ENCODE results near the gene RAB12.

The RAB12 gene

DNA sequence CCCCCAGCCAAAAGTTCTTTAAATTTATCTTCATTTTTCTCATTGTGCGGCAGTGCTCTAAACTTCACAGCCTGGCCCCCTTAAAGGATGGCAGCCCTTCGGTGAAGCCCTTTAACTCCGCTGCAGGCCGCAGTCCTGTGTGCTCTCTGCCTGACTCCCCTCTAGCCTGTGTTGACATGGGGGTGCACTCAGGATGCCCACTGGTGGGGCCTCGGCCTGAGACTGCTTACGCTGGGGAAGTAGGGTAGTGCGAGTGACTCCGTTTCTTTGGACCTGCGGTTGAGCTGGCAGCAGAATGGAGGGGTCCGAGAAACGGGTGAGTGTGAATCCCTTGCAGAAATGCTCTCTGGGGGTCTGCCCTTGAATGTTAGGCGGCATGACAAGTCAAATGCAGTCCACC is 5.6 kb downstream of the RAB12 start:
- no peak for DNase-seq (ENCODE audit: low read depth)
- no peak overlapping the region for H3K4me3 ChIP-seq (ENCODE audit: low read depth, low read length)
- TF ChIP-seq, protein P1, sequence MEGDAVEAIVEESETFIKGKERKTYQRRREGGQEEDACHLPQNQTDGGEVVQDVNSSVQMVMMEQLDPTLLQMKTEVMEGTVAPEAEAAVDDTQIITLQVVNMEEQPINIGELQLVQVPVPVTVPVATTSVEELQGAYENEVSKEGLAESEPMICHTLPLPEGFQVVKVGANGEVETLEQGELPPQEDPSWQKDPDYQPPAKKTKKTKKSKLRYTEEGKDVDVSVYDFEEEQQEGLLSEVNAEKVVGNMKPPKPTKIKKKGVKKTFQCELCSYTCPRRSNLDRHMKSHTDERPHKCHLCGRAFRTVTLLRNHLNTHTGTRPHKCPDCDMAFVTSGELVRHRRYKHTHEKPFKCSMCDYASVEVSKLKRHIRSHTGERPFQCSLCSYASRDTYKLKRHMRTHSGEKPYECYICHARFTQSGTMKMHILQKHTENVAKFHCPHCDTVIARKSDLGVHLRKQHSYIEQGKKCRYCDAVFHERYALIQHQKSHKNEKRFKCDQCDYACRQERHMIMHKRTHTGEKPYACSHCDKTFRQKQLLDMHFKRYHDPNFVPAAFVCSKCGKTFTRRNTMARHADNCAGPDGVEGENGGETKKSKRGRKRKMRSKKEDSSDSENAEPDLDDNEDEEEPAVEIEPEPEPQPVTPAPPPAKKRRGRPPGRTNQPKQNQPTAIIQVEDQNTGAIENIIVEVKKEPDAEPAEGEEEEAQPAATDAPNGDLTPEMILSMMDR (IDR thresholded peaks at IDR 0.05; ENCODE audit: insufficient read depth, low read depth, low read length, missing control alignments), result no peak

DNA sequence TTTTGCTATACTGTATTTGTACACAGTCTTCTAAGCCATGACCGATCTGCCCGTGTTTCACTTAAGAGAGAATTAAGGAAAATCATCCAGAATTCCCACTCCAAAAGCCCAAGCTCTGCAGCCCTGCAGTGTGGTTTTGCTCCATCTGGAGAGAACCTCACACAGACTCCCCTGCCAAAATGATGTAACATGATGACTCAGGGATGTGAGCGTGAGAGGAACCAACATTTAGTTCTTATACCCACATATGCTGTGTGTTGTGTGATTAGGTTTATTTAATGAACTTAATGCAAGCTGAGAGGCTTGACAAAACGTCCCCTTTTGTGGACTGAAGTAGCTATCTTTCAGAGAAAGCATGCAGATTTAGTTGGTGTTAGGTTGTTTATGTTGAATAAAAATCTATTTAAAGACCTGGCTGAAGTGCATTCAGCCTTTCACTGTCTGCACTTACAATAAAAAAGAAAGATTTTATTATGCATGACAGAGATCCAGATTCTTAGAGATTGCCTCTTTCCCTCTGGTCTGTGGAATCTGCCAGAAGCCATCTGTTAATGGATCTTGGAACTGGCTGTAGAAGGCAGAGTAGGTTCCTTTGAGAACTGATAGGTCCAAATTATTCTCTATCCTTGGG is 6.3 kb downstream of the RAB12 start:
- H3K4me3 ChIP-seq (ENCODE audit: low read depth, low read length), result no peak overlapping the region
- TF ChIP-seq, protein P1 (IDR thresholded peaks at IDR 0.05; ENCODE audit: insufficient read depth, low read depth, low read length, missing control alignments), result no peak
- DNase-seq (ENCODE audit: low read depth), result no peak

DNA sequence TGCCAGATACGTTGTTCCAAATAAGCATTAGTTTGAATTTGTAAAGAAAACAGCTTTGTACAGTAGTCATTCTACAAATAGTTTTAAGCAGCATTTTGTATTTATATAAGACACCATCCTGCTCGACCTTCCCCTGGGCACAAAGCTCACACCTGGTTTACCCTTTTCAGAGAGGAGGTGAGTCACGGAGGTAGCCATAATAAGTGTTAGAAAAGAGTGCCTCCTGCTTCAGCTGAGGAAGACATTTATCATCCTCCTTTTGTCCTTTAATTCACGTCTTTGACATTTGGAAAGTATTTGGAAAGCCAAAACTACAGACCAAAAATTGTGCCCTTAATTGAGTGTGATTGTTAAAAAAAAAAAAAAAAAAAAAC is 6.8 kb downstream of the RAB12 start:
- no peak overlapping the region for H3K4me3 ChIP-seq (ENCODE audit: low read depth, low read length)
- TF ChIP-seq, protein P1 (IDR thresholded peaks at IDR 0.05; ENCODE audit: insufficient read depth, low read depth, low read length, missing control alignments), result no peak
- DNase-seq (ENCODE audit: low read depth), result no peak

- DNase-seq (ENCODE audit: low read depth), result no peak
- TF ChIP-seq, protein P1 (IDR thresholded peaks at IDR 0.05; ENCODE audit: insufficient read depth, low read depth, low read length, missing control alignments), result no peak
- no peak overlapping the region for H3K4me3 ChIP-seq (ENCODE audit: low read depth, low read length)
These were observed 8.7 kb downstream of the RAB12 start for GRCh38 chr18:8617907-8618306.

DNA sequence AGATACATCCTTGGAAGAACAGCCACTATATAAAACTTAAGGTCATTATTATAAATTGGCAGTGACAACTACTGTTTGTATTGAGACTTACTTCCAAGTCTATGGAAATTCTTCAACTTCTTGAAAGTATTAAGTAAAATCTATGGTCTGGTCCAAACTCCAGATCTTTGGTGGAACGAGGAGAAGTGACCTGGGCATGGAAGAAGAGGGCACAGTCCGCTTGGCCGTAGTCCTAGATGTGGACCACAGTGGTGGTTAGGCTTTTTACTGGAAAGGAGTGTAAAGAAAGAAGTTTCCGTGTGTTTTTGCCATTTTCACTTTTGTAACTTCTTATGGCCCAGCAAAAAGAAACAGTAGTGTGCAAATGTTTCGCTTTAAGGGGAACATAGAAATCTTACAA is 9.8 kb downstream of the RAB12 start:
- no peak overlapping the region for H3K4me3 ChIP-seq (ENCODE audit: low read depth, low read length)
- TF ChIP-seq, protein P1 (IDR thresholded peaks at IDR 0.05; ENCODE audit: insufficient read depth, low read depth, low read length, missing control alignments), result no peak
- no peak for DNase-seq (ENCODE audit: low read depth)

- no peak for DNase-seq (ENCODE audit: low read depth)
- TF ChIP-seq, protein P1 (IDR thresholded peaks at IDR 0.05; ENCODE audit: insufficient read depth, low read depth, low read length, missing control alignments), result no peak
- no peak overlapping the region for H3K4me3 ChIP-seq (ENCODE audit: low read depth, low read length)
These were observed 10.8 kb downstream of the RAB12 start for GRCh38 chr18:8619835-8620577.

Measured in GM12865 (cell line).